ENCODE results near the gene BRCA2.
A peak's percentile ranks its signal among the peaks of the same experiment; 100 is the strongest.

BRCA2 gene

DNA sequence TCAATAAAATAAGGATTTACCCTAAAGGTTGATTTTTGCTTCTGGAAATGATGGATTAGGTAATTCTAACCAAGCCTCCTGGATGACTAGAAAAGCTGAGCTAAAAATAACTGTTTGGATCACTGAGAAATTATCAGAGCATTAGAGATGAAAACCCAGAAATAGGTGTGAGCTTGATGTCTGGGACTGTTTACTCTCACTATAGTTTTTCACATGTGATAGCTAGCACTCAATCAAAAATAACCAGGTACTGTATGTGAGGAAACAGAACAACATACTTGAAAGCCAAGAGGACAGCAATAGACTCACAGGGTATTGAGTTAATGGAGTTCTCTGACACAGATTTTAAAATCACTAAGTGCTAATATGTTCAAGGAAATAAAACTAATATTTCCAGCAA lies 9.7 kb upstream of the BRCA2 start:
- TF ChIP-seq EZH2phosphoT487 (IDR thresholded peaks at IDR 0.05; ENCODE audit: borderline replicate concordance) = no peak
- TF ChIP-seq, protein P1, sequence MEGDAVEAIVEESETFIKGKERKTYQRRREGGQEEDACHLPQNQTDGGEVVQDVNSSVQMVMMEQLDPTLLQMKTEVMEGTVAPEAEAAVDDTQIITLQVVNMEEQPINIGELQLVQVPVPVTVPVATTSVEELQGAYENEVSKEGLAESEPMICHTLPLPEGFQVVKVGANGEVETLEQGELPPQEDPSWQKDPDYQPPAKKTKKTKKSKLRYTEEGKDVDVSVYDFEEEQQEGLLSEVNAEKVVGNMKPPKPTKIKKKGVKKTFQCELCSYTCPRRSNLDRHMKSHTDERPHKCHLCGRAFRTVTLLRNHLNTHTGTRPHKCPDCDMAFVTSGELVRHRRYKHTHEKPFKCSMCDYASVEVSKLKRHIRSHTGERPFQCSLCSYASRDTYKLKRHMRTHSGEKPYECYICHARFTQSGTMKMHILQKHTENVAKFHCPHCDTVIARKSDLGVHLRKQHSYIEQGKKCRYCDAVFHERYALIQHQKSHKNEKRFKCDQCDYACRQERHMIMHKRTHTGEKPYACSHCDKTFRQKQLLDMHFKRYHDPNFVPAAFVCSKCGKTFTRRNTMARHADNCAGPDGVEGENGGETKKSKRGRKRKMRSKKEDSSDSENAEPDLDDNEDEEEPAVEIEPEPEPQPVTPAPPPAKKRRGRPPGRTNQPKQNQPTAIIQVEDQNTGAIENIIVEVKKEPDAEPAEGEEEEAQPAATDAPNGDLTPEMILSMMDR (conservative IDR thresholded peaks at IDR 0.05; ENCODE audit: low read length) = no peak
- Histone ChIP-seq H3K9ac (ENCODE audit: low read depth, low read length, poor library complexity, severe bottlenecking) (no peak overlapping the region), H3K4me3 (ENCODE audit: low read length, poor library complexity, severe bottlenecking) (no peak overlapping the region), H3K9me3 (ENCODE audit: insufficient read depth, low read depth, low read length) (no peaks in the 10 kb centered on the region), H3F3A (ENCODE audit: low read depth) (0 out of 2 replicates have a peak, but pooled peaks cover 3% of the 10 kb centered on the region), H2AFZ (ENCODE audit: low read length) (no peak overlapping the region), H3K36me3 (ENCODE audit: insufficient read depth, low read length) (no peaks in the 10 kb centered on the region), H3K27me3 (ENCODE audit: insufficient read depth, low read length, poor library complexity, severe bottlenecking) (peaks cover 14% of the 10 kb centered on the region), H3K4me1 (ENCODE audit: insufficient read depth, low read length, poor library complexity, severe bottlenecking) (peaks cover 10% of the 10 kb centered on the region), H3K9me2 (replicated peaks; ENCODE audit: low read depth, low read length) (no peaks in the 10 kb centered on the region), H3K4me2 (ENCODE audit: low read depth, low read length, poor library complexity, severe bottlenecking) (no peak overlapping the region), H3K79me2 (ENCODE audit: insufficient read depth, low read length) (no peaks in the 10 kb centered on the region), H4K20me1 (ENCODE audit: insufficient read depth, low read length, poor library complexity, severe bottlenecking) (no peaks in the 10 kb centered on the region)

DNA sequence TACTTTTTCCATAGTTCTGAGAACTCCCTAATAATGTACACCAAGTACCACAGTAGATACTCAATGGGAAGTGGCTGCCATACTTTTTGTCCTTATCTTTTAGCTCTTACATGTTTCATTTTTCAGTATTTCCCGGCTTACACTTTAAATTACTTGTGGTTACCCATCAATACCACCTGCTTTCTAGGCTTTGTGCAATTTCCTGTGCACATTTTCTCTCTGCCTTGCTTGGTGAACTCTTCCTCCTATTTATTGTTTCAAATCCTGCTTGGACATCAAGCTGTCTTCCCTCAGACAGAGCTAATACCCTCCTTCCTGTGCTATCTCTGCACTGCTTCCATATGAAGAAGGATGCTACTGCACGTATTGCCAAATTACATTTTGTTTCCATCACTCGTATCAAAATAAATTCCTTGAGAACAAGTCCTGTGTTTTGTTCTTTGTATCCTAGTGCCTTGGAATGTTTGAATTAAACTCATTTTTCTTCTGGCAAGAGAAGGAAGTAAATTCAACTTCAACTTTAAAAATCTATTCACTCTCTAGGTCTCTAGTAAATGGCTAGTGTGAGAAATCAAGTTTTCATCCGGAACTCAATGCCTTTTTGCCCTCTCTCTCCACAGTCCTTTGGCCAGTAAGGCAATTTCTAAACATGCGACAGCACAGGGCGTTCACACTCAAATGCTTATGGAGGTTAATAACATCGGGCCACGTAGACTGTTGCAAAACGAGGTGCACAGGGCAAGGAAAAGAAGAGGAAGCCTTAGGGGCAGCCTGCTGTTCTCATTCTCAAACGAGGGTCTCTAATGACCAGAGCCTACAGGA lies 5.8 kb upstream of the BRCA2 start:
- H3K4me2 ChIP-seq (ENCODE audit: low read depth, low read length, poor library complexity, severe bottlenecking) = peak overlapping the region; percentile 67
- H3F3A ChIP-seq (ENCODE audit: low read depth) = 0 out of 2 replicates have a peak, but pooled peaks cover 3% of the 10 kb centered on the region
- H4K20me1 ChIP-seq (ENCODE audit: insufficient read depth, low read length, poor library complexity, severe bottlenecking) = no peaks in the 10 kb centered on the region
- H3K4me1 ChIP-seq (ENCODE audit: insufficient read depth, low read length, poor library complexity, severe bottlenecking) = peaks cover 18% of the 10 kb centered on the region
- no peaks in the 10 kb centered on the region for H3K9me2 ChIP-seq (replicated peaks; ENCODE audit: low read depth, low read length)
- H3K36me3 ChIP-seq (ENCODE audit: insufficient read depth, low read length) = no peaks in the 10 kb centered on the region
- H3K9me3 ChIP-seq (ENCODE audit: insufficient read depth, low read depth, low read length) = no peaks in the 10 kb centered on the region
- no peaks in the 10 kb centered on the region for H3K79me2 ChIP-seq (ENCODE audit: insufficient read depth, low read length)
- no peak for TF ChIP-seq EZH2phosphoT487 (IDR thresholded peaks at IDR 0.05; ENCODE audit: borderline replicate concordance)
- TF ChIP-seq, protein P1 (conservative IDR thresholded peaks at IDR 0.05; ENCODE audit: low read length) = no peak
- H2AFZ ChIP-seq (ENCODE audit: low read length) = peak overlapping the region; percentile 51; the same call in 1 of the 2 replicates
- H3K27me3 ChIP-seq (ENCODE audit: insufficient read depth, low read length, poor library complexity, severe bottlenecking) = no peaks in the 10 kb centered on the region
- no peak overlapping the region for H3K9ac ChIP-seq (ENCODE audit: low read depth, low read length, poor library complexity, severe bottlenecking)
- peak overlapping the region; percentile 40 for H3K4me3 ChIP-seq (ENCODE audit: low read length, poor library complexity, severe bottlenecking)

DNA sequence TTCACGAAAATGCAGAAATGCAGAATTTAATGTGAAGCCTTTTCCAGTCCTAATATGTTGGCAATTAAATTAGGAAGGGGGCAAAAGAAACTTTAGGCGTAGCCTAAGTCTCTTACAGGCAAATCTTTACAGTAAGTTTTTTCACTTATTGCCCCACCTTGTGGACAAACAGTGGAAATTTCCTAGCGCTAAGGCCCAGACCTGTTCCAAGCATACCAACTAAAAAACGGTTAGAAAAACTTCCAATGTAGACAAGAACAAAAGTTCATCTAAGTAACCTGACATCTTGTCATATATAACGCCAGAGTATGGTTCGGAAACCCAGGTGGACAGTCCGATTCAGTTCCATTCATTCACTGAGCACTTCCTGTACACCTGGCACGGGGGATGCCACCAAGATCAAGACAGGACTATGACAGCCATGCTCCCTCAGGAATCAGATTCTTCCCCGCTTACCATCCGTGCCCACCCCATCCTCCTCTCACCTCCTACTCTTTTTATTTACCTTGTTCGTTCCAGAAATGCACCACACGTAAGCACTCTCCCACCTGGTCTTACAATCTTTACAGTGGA lies 5.1 kb upstream of the BRCA2 start:
- Histone ChIP-seq H3K36me3 (ENCODE audit: insufficient read depth, low read length) (no peaks in the 10 kb centered on the region), H3K4me3 (ENCODE audit: low read length, poor library complexity, severe bottlenecking) (peak overlapping the region; percentile 40), H2AFZ (ENCODE audit: low read length) (peak overlapping the region; percentile 51; the same call in 1 of the 2 replicates), H3K9me3 (ENCODE audit: insufficient read depth, low read depth, low read length) (no peaks in the 10 kb centered on the region), H3K4me1 (ENCODE audit: insufficient read depth, low read length, poor library complexity, severe bottlenecking) (peaks cover 20% of the 10 kb centered on the region), H3F3A (ENCODE audit: low read depth) (0 out of 2 replicates have a peak, but pooled peaks cover 3% of the 10 kb centered on the region), H3K9ac (ENCODE audit: low read depth, low read length, poor library complexity, severe bottlenecking) (no peak overlapping the region), H3K9me2 (replicated peaks; ENCODE audit: low read depth, low read length) (no peaks in the 10 kb centered on the region), H3K27me3 (ENCODE audit: insufficient read depth, low read length, poor library complexity, severe bottlenecking) (no peaks in the 10 kb centered on the region), H3K4me2 (ENCODE audit: low read depth, low read length, poor library complexity, severe bottlenecking) (peak overlapping the region; percentile 67), H3K79me2 (ENCODE audit: insufficient read depth, low read length) (no peaks in the 10 kb centered on the region), H4K20me1 (ENCODE audit: insufficient read depth, low read length, poor library complexity, severe bottlenecking) (no peaks in the 10 kb centered on the region)
- TF ChIP-seq, protein P1 (conservative IDR thresholded peaks at IDR 0.05; ENCODE audit: low read length) = peak; percentile 86
- TF ChIP-seq EZH2phosphoT487 (IDR thresholded peaks at IDR 0.05; ENCODE audit: borderline replicate concordance) = no peak
